Brain microvascular endothelial cell (primary cell): ENCODE measurements around the gene SIX3.

Source experiments
- DNase-seq: peaks from one replicate; pipeline ENCODE4 v3.0.0-alpha.2; 2020
- H3K27ac ChIP-seq: fragments of 250-450 bp; sonication (Bioruptor Pico); 2 replicates; pipeline ENCODE4 v1.5.1; 2020; ENCODE audit warnings: mild to moderate bottlenecking, moderate library complexity
- H3K27me3 ChIP-seq: fragments of 250-450 bp; sonication (Bioruptor Pico); replicated peaks from 2 replicates; pipeline ENCODE4 v1.5.1; 2020; ENCODE audit warnings: mild to moderate bottlenecking
- H3K36me3 ChIP-seq: fragments of 250-450 bp; sonication (Bioruptor Pico); replicated peaks from 2 replicates; pipeline ENCODE4 v1.5.1; 2020; ENCODE audit warnings: mild to moderate bottlenecking
- H3K4me3 ChIP-seq: 2 replicates; pipeline ENCODE4 v1.5.1; 2011; ENCODE audit warnings: low read depth, mild to moderate bottlenecking, control low read depth, low read length, moderate library complexity
- in situ Hi-C: cut with HindIII; loops from 2 replicates; pipeline ENCODE4 v1.10.0; 2017; ENCODE audit warnings: low sequenced_read_pairs, low pct_ligation_motif_present
- TF ChIP-seq, protein P1 (sequence below): IDR thresholded peaks from 2 replicates; pipeline ENCODE4 v1.5.1; 2011; ENCODE audit warnings: low read depth, mild to moderate bottlenecking, moderate library complexity, low read length, control low read depth, inconsistent platforms; ENCODE audit errors: missing control alignments

Gene SIX3

DNA sequence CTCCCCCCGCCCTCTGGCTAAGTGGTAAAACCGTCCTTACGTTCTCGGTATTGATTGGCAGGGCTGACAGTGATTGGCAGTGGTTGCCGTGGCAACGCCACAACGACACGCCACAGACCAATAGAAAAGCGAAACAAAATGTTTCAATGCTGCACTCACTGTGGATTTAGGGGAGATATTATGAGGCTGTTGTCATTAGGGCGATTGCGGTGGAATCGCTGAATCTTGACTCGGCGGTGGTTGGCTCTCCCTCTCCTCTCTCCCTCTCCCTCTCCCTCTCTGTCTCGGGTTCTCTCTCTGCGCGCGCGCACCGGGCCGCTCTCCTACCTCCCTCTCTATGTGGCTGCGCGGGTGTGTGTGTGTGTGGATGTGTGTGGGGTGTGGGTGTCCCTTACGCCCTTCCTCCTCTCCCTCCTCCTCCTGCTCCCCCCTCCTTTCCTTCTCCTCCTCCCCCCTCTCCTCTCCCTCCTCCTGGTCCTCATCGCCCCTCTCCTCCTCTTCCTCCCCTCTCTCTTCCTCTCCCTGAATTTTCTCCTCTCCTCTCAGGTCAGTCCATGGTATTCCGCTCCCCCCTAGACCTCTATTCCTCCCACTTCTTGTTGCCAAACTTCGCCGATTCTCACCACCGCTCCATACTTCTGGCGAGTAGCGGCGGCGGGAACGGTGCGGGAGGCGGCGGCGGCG, at the start of gene SIX3:
Gene SIX3 (plus strand): TSS at position 152 of the 684 bp plus-strand sequence. CDS start 403 bp downstream, at position 555.
- TF ChIP-seq, protein P1, sequence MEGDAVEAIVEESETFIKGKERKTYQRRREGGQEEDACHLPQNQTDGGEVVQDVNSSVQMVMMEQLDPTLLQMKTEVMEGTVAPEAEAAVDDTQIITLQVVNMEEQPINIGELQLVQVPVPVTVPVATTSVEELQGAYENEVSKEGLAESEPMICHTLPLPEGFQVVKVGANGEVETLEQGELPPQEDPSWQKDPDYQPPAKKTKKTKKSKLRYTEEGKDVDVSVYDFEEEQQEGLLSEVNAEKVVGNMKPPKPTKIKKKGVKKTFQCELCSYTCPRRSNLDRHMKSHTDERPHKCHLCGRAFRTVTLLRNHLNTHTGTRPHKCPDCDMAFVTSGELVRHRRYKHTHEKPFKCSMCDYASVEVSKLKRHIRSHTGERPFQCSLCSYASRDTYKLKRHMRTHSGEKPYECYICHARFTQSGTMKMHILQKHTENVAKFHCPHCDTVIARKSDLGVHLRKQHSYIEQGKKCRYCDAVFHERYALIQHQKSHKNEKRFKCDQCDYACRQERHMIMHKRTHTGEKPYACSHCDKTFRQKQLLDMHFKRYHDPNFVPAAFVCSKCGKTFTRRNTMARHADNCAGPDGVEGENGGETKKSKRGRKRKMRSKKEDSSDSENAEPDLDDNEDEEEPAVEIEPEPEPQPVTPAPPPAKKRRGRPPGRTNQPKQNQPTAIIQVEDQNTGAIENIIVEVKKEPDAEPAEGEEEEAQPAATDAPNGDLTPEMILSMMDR, result no peak
- H3K27me3 ChIP-seq, result peaks cover 94% of the 10 kb centered on the region
- H3K27ac ChIP-seq, result no peak within 1 kb of the TSS
- DNase-seq, result no peak
- H3K4me3 ChIP-seq, result peak within 1 kb of the TSS; percentile 27
- in situ Hi-C loops, result no loop called here
- no peaks in the 10 kb centered on the region for H3K36me3 ChIP-seq

DNA sequence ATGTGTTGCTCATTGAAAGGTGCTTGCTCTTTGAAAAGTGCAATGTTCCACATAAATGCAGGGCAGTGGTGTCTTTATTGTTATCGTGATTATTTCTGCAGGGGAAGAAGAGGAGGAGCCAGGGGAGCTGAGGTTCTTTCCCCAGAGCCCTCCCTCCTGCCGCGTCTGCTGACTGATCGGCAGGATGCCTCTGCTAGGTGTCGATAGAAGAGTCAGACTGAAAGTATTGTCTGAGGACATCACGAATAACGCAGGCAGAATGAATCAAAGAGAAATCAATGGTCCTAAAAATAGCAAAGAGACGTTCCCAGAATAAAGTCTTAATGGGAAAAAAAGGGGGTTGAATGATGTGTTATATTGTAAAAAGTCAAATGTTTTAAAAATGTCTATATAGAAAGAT, 47.4 kb upstream of the SIX3 start:
- Histone ChIP-seq H3K27me3 (peaks cover 2% of the 10 kb centered on the region), H3K36me3 (no peaks in the 10 kb centered on the region), H3K4me3 (no peak overlapping the region), H3K27ac (no peak overlapping the region)
- TF ChIP-seq, protein P1, result no peak
- in situ Hi-C loops, result no loop called here
- no peak for DNase-seq

DNA sequence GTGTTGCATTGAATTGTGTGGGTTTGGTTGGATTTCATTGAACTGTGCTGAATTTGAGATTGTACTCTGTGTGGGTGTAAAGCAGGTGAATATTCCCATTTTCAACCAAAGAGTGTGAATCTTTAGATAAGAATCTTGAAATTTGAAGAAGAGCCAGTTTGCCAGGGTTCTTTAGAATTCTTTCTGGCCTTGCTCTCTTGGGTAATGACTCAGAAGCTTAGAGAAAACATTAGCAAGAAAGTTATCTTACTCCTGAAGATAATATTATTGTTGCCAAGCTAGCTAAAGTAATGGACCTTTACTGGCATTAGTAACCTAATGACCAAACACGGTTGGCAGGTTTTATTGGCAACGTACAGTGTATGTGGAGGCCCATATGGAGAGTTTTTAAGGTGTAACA, 46.4 kb upstream of the SIX3 start:
- H3K27me3 ChIP-seq, result peaks cover 4% of the 10 kb centered on the region
- TF ChIP-seq, protein P1, result no peak
- no peak overlapping the region for H3K4me3 ChIP-seq
- in situ Hi-C loops, result no loop called here
- no peak overlapping the region for H3K27ac ChIP-seq
- DNase-seq, result peak; percentile 6
- no peaks in the 10 kb centered on the region for H3K36me3 ChIP-seq

DNA sequence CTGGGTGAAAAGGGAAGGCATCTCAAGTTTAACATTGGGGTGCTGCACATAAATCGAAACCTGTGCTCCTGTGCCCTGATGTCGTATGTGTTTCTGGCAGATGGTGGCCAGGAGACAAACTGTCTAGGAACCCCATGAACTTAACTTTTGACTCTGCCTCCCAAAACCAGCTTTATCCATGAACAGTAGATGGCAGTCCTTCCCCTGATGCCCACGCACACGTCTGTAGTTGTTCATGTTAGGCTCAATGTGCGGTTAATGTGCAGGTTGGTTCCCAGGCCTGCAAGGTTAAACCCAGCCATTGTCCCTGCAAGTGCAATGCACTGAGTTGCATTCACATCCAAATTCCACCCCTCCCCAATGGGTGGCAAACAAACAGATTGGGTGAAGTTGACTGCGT, 44.1 kb upstream of the SIX3 start:
- TF ChIP-seq, protein P1, result no peak
- in situ Hi-C loops, result no loop called here
- Histone ChIP-seq H3K4me3 (no peak overlapping the region), H3K27ac (no peak overlapping the region), H3K27me3 (peaks cover 12% of the 10 kb centered on the region), H3K36me3 (no peaks in the 10 kb centered on the region)
- no peak for DNase-seq

DNA sequence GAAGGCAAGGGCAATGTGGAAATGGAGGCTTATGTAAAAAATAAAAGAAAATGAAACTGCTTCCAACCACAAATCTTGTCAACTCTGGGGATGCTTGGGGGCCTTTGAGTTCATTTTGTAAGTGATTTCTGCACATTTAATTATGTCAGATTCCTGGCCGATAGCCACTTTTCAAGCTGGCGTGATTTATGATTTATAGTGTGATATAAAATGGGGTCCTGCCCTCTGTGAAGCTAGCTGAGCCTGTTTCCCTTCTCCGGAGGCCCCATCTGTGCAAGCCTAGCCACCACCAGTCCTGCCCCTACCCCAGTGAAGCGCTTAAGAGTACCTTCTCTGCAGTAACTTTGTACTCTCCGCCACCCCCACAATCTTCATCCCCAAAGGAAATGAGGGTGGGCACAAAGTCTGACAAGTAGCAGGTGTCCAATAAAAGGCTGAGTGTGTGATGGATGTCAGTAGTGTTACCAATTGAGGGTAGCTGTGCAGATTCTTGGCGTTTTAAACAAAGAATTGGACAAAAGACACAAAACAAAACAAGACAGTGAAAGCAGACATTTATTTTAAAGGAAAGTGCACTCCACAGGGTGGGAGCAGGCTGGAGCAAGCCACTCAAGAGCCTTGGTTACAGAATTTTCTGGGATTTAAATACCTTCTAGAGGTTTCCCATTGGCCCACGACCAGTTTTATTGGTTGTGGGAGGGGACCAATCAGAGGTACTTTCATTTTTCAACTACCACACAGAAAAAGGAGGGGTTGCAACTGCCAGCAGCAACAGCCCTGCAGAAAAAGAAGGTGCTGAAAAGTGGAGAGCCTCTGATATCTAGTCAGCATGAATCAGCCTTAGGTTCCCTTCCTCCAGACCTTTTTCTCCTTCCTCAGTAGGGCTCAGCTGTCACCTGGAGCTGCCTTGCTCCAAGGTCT, 39.0 kb upstream of the SIX3 start:
- TF ChIP-seq, protein P1, result no peak
- Histone ChIP-seq H3K27me3 (peaks cover 17% of the 10 kb centered on the region), H3K27ac (no peak overlapping the region), H3K36me3 (no peaks in the 10 kb centered on the region), H3K4me3 (no peak overlapping the region)
- DNase-seq, result no peak
- in situ Hi-C loops, result no loop called here
